PFSK-1 (cell line): ENCODE data around the gene AVP.

ENCODE experiments used
- FOXP2 ChIP-seq: optimal IDR thresholded peaks from 2 replicates; pipeline ENCODE3; 2011; ENCODE audit warnings: borderline replicate concordance, control low read depth, inconsistent platforms; ENCODE audit not compliant: insufficient read depth; ENCODE audit errors: extremely low read length, extremely low read depth
- POLR2AphosphoS5 ChIP-seq: IDR thresholded peaks from 2 replicates; pipeline ENCODE4 v1.6.1; 2012; ENCODE audit warnings: low read depth, mild to moderate bottlenecking, control low read depth, low read length, moderate library complexity
- REST ChIP-seq, 2 experiments: IDR thresholded peaks; 2 replicates each; pipeline versions ENCODE4 v1.6.1 to v1.8.0; 2011 to 2012; ENCODE audit warnings: low read depth in 2 of 2, low read length in 2 of 2, control low read depth in 1 of 2, inconsistent platforms in 1 of 2, mild to moderate bottlenecking in 1 of 2, moderate library complexity in 1 of 2; ENCODE audit not compliant: insufficient read depth in 1 of 2
- SIN3A ChIP-seq: IDR thresholded peaks from 2 replicates; pipeline ENCODE4 v1.6.1; 2012; ENCODE audit warnings: mild to moderate bottlenecking, low read length, moderate library complexity, borderline replicate concordance; ENCODE audit not compliant: insufficient read depth
- TAF1 ChIP-seq: IDR thresholded peaks from 2 replicates; pipeline ENCODE4 v1.6.1; 2012; ENCODE audit warnings: low read length, control low read depth, borderline replicate concordance; ENCODE audit not compliant: insufficient read depth

Gene AVP

GRCh38 chr20:3111507-3111906, 27.0 kb upstream of the AVP start:
- TF ChIP-seq SIN3A = no peak
- TF ChIP-seq TAF1 = no peak
- no peak for TF ChIP-seq FOXP2
- no peak for TF ChIP-seq POLR2AphosphoS5
- TF ChIP-seq REST (IDR thresholded peaks at IDR 0.05; ENCODE audit: insufficient read depth in 1 of 2, low read depth in 2 of 2, low read length in 2 of 2) = no peak

GRCh38 chr20:3109350-3110302, 25.1 kb upstream of the AVP start:
- no peak for TF ChIP-seq FOXP2
- no peak for TF ChIP-seq SIN3A
- TF ChIP-seq POLR2AphosphoS5 = no peak

- TF ChIP-seq TAF1 = no peak
- no peak for TF ChIP-seq POLR2AphosphoS5
- TF ChIP-seq SIN3A = no peak
- no peak for TF ChIP-seq REST (IDR thresholded peaks at IDR 0.05; ENCODE audit: insufficient read depth in 1 of 2, low read depth in 2 of 2, low read length in 2 of 2)
- no peak for TF ChIP-seq FOXP2
Observed at GRCh38 chr20:3107464-3108025, 23.0 kb upstream of the AVP start.

GRCh38 chr20:3106658-3107463, 22.3 kb upstream of the AVP start:
- TF ChIP-seq REST (IDR thresholded peaks at IDR 0.05; ENCODE audit: insufficient read depth in 1 of 2, low read depth in 2 of 2, low read length in 2 of 2) (no peak), POLR2AphosphoS5 (no peak), SIN3A (no peak), TAF1 (no peak), FOXP2 (no peak)

- no peak for TF ChIP-seq REST (IDR thresholded peaks at IDR 0.05; ENCODE audit: insufficient read depth in 1 of 2, low read depth in 2 of 2, low read length in 2 of 2)
- no peak for TF ChIP-seq TAF1
- no peak for TF ChIP-seq POLR2AphosphoS5
- no peak for TF ChIP-seq FOXP2
- no peak for TF ChIP-seq SIN3A
Observed at GRCh38 chr20:3106185-3106584, 21.7 kb upstream of the AVP start.
